SK-N-SH treated with all-trans-retinoic acid at 6 μM for 48 hours (cell line): Measurements from ENCODE around the gene TBC1D4.
A peak's percentile ranks its signal among the peaks of the same experiment; 100 is the strongest.

ENCODE experiments used
- ATAC-seq: fragments of 200-7000 bp; cut with Tn5 transposase; 3 replicates; pipeline ENCODE4 v1.9.1; 2020; ENCODE audit warnings: mild to moderate bottlenecking, moderate library complexity
- ARNTL ChIP-seq: fragments of 450-650 bp; formaldehyde crosslinking; IDR thresholded peaks from 2 replicates; pipeline ENCODE4 v1.5.0; 2020; ENCODE audit warnings: low read depth, mild to moderate bottlenecking, moderate library complexity, borderline replicate concordance
- BACH2 ChIP-seq: fragments of 250-450 bp; sonication (Bioruptor Pico); IDR thresholded peaks from 2 replicates; pipeline ENCODE4 v1.9.0; 2021; ENCODE audit warnings: mild to moderate bottlenecking, borderline replicate concordance
- CREB5 ChIP-seq: fragments of 250-450 bp; sonication (Bioruptor Pico); IDR thresholded peaks from 2 replicates; pipeline ENCODE4 v1.5.1; 2020; ENCODE audit warnings: low read depth, mild to moderate bottlenecking, moderate library complexity
- CSDC2 ChIP-seq: fragments of 250-450 bp; sonication (Bioruptor Pico); IDR thresholded peaks from 2 replicates; pipeline ENCODE4 v1.5.0; 2020; ENCODE audit warnings: mild to moderate bottlenecking, moderate library complexity
- CSRNP3 ChIP-seq: fragments of 250-450 bp; sonication (Bioruptor Pico); IDR thresholded peaks from 2 replicates; pipeline ENCODE4 v1.5.1; 2021; ENCODE audit warnings: mild to moderate bottlenecking, moderate library complexity
- ISL1 ChIP-seq: fragments of 250-450 bp; sonication (Bioruptor Pico); IDR thresholded peaks from 2 replicates; pipeline ENCODE4 v2.1.2; 2022; ENCODE audit warnings: mild to moderate bottlenecking, moderate library complexity
- PATZ1 ChIP-seq: fragments of 250-450 bp; sonication (Bioruptor Pico); IDR thresholded peaks from 2 replicates; pipeline ENCODE4 v1.8.0; 2020; ENCODE audit warnings: mild to moderate bottlenecking, moderate library complexity, borderline replicate concordance
- POU6F1 ChIP-seq: fragments of 250-450 bp; sonication (Bioruptor Pico); IDR thresholded peaks from 2 replicates; pipeline ENCODE4 v1.8.0; 2021; ENCODE audit warnings: low read depth, mild to moderate bottlenecking, moderate library complexity, borderline replicate concordance
- SNAI2 ChIP-seq: fragments of 250-450 bp; sonication (Bioruptor Pico); IDR thresholded peaks from 2 replicates; pipeline ENCODE4 v1.5.0; 2020; ENCODE audit warnings: mild to moderate bottlenecking, moderate library complexity
- TSHZ2 ChIP-seq: fragments of 250-450 bp; sonication (Bioruptor Pico); IDR thresholded peaks from 2 replicates; pipeline ENCODE4 v1.5.0; 2020; ENCODE audit warnings: mild to moderate bottlenecking, moderate library complexity
- ZC3H10 ChIP-seq: fragments of 250-450 bp; sonication (Bioruptor Pico); IDR thresholded peaks from 2 replicates; pipeline ENCODE4 v1.5.1; 2021; ENCODE audit warnings: mild to moderate bottlenecking, moderate library complexity
- ZFP3 ChIP-seq: fragments of 250-450 bp; sonication (Bioruptor Pico); IDR thresholded peaks from 2 replicates; pipeline ENCODE4 v1.5.0; 2020; ENCODE audit warnings: mild to moderate bottlenecking, moderate library complexity
- ZFP30 ChIP-seq: fragments of 450-650 bp; formaldehyde crosslinking; IDR thresholded peaks from 2 replicates; pipeline ENCODE4 v1.5.0; 2022; ENCODE audit warnings: mild to moderate bottlenecking, moderate library complexity
- ZNF565 ChIP-seq: fragments of 450-650 bp; formaldehyde crosslinking; conservative IDR thresholded peaks from 2 replicates; pipeline ENCODE4 v1.5.0; 2020; ENCODE audit warnings: low read depth, mild to moderate bottlenecking, moderate library complexity
- ZNF70 ChIP-seq: fragments of 450-650 bp; formaldehyde crosslinking; IDR thresholded peaks from 2 replicates; pipeline ENCODE4 v1.5.0; 2020; ENCODE audit warnings: mild to moderate bottlenecking, moderate library complexity

The TBC1D4 gene

GRCh38 chr13:75415171-75415570, 66.8 kb downstream of the TBC1D4 start:
- no peak for TF ChIP-seq ARNTL (CRISPR knock-in tag)
- TF ChIP-seq ISL1: no peak; the same call in 1 of the 2 replicates
- TF ChIP-seq CSDC2 (CRISPR knock-in tag): no peak
- TF ChIP-seq, all 23 proteins: peak for 0
- peak; percentile 48; the same call in 2 of the 3 replicates for ATAC-seq

- ATAC-seq: no peak
- TF ChIP-seq PATZ1 (CRISPR knock-in tag) (no peak), CSRNP3 (no peak), POU6F1 (CRISPR knock-in tag) (no peak), TSHZ2 (CRISPR knock-in tag) (no peak), ZC3H10 (CRISPR knock-in tag) (no peak), ZFP30 (no peak), ZNF565 (no peak)
Observed at GRCh38 chr13:75414036-75414827, 67.7 kb downstream of the TBC1D4 start.

GRCh38 chr13:75411924-75412537, 69.9 kb downstream of the TBC1D4 start:
- ATAC-seq: no peak
- TF ChIP-seq ZFP3 (no peak), ZNF70 (CRISPR knock-in tag) (no peak), ZC3H10 (CRISPR knock-in tag) (no peak), CSDC2 (CRISPR knock-in tag) (no peak), BACH2 (CRISPR knock-in tag) (no peak), CSRNP3 (no peak), ISL1 (no peak), PATZ1 (CRISPR knock-in tag) (no peak), TSHZ2 (CRISPR knock-in tag) (no peak), CREB5 (no peak), SNAI2 (no peak)
- TF ChIP-seq, all 23 proteins: peak for 0
